Hematopoietic multipotent progenitor cell treated with erythropoietin and hydrocortisone succinate and interleukin-3 and kit ligand, for 8 days (in vitro differentiated cells): ENCODE measurements around the gene FBN1.
A peak's percentile ranks its signal among the peaks of the same experiment; 100 is the strongest.

Source experiments
- DNase-seq: peaks from one replicate; pipeline ENCODE4 v3.0.0-alpha.2; 2015

The FBN1 gene

DNA sequence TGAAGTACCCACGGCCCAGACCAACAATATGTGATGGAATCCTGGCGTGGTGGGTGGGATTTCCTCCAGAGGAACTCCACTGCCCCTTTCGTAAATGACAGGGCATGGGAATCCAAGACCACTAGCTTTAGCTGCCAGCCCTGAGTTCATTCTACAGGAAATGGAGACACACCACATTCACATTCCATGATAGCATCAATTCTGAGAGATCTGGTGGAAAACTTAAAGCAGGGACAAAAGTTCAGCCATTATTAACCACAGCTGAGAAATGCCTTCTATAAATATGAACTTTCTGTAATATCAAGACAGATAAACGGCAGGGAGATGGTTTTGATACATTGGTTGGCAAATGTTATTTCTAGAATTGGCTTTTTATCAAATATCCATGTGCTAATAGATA is 98.2 kb downstream of the FBN1 start:
- DNase-seq: no peak

DNA sequence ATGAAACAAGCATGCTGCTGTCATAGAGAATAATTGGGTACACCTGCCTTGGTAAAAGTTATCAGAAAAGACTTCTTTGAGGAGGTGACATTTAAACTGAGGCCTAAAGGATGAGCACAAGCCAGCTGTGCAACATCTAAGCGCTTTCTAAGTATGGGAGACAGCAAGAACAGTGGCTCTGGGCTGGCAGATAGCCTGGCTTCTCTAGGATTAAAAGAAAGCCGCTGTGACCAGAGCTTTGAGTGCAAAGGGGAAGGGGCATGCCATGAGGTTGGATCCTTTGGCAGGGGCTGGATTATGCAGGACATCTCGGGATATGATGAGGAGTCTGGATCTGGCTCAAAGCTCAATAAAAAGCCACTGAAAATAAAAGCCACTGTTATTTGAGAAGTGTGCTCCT is 99.2 kb downstream of the FBN1 start:
- DNase-seq: no peak

DNA sequence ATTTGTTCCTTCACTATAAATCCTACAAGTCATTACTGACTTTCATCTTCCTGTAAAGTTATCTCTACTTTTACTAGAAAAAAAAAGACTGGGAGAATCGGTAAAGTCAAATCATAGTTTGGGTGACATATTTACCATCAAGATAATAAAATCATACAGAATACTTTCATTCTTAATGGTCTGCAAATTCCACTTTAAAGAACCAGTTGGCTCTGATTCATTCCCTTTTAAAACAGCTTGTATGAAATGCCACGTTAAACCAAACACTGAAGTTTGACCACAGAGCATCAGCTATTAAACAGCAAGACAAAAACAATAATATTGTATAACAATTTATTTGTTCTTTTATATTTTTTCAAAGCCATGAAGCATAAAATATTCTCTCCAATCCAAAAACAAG is 100.7 kb downstream of the FBN1 start:
- no peak for DNase-seq

DNA sequence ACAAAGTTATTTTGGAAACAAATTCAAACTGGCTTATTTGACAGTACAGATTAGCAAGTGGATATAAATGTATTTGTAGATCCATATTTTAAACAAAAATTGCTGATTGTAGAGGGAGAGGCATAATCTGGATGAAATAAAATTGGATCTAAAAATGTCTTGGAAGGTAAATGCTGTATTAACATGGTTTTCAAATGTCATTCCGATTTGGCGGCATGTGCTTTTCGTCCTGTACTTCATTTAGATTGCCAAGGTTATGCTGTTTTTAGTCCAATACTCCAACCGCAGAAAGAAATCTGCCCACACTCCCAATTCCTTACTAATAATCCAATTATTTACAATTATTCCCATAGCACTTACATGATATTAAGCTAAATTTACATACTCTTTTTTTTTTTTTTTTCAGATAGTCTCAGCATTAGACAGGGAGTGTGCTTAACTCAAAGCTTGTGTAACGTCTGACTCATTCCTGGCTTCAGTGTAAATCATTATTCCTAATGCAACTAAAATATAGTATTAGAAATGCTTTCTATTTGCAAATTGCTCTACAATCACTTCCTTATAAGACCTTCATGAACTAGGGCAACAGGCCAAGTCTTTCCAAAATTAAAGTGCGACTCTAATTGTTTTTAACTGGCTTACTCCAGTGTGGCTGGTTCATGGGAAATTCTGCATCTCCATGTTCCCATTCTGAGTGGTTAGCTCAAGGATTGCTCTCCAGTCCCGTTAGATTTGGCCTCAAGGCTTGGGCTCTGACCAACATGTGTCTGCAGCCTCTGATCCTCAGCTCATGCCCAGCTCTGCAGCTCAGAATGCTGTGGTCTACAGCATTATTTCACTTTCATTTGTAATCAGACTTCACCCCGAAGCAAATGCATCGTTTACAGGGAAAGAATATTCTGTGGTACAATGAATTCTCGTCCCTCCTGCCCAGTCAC is 103.9 kb downstream of the FBN1 start:
- DNase-seq: no peak

DNA sequence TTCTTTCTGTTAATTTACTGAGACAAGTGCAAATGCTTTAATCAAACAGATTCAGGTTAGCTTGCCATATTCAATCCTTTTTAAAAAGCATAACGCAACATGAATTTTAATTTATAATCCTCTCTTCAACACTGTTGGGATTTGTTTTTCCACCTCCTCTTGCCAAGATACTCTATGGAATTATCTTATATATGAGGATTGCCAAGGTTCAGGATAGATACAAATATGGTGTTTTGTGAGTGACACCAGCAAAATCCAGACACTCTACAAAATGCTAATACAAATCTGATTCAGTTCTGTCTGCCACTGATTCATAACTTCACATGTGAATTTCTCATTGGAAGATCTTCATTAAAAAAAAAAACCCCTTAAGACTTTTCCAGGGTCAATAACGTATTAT is 104.8 kb downstream of the FBN1 start:
- DNase-seq: no peak

DNA sequence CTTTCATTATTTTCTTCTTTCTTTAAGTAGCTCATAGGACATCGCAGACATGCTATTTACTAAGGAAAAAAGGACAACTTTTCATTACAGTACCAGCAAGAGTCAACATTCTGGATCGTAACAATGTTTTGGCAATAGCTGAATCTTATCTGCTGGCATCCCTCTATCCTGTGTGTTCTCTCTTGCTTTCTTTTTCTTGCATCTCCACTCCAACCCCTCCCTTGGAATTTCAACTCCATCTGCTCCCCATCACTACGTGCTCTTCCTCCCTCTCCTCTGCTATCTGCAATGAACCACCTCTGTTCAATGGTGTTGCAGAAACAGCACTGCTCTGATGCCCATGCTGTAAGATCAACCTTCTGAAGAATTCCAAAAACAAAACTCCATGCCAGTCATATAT is 106.6 kb downstream of the FBN1 start:
- no peak for DNase-seq

DNA sequence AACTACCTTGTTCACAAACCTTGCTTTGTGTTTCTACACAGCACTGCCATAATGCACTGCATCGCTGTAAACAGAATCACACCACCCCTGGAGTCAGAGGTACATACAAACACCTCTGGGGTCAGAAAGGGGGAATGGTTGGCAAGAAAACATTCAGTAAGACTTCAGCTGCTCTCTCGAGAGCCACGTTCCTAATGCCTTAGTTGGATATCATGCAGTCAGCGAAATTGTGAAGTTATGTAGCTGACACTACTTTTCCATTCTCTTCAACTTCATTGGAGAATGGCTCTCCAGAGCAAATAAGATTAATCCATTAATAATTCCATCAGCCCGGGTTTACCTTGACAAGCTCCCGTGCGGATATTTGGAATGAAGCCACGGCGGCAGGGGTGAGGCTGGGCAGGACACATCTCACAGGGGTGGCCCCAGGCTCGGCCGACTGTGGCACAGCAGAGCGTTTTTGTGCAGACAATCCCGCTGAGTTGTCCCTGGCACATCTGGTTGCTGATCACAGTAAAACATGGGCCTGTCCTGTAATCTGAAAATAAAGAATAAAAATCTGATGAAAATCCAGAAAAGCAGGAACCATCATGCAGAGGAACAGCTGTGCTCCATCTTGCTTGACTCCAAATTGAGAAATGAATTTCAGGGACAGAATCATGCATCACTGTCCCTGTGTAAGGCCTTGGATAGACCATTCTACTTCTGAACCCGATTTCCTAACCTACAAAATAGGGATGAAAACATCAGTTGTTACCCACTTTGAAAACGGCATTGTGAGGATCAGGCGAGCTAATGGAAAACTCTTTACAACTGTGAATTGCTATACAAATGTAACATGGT is 108.0 kb downstream of the FBN1 start:
- DNase-seq: no peak

DNA sequence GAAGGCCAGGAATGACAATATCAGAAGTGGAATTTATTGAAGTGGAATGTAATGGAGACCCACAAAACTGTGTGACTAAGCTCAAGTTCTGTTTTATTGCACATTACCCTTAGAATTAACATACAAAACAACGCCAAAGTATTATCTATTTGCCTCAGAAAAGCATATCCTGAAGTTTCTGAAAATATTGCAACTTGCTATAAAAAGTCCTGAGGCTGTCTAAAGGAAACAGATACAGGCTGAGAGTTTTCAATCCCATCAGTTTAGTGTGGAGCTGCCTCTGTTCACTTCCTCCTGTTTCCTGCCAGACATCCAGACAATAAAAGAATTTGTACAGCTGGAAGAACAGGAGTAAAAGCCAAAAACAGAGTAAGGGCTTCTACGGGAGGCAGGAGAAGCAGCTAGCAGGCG is 108.8 kb downstream of the FBN1 start:
- no peak for DNase-seq

DNA sequence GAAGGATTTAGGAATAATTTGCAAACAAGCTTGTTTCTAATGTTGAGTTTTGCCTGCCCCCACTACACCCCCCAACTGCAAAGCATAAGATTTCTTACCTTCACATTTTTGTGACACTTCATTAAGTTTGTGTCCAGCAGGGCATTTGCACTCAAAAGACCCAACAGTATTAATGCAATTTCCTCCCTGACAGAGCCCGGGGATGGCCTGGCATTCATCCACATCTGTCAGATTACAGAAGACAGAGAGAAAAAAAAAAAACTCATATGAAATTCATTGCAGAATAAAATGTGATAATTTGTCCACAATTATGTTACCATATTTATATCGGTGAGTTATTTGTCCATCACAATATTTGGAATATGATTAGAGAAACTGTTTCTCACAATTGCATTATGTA is 111.5 kb downstream of the FBN1 start:
- no peak for DNase-seq

DNA sequence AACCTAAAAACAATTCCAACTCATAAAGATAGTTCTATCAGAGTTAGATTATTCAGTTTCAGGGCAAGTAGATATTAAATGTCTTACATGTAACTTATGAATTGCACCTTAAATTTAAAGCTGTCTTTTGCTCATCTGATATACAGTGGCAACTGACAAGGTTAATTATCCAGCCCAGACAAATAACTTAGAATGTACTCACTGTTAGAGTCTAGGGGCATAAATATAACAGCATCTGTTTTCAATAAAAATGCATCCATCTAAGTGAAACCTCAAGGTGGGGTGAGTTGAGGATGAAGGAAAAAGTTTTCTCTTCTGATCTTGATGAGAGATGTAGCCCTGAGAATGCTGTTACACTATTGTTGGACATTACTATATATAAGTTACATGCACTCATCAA is 112.6 kb downstream of the FBN1 start:
- no peak for DNase-seq

DNA sequence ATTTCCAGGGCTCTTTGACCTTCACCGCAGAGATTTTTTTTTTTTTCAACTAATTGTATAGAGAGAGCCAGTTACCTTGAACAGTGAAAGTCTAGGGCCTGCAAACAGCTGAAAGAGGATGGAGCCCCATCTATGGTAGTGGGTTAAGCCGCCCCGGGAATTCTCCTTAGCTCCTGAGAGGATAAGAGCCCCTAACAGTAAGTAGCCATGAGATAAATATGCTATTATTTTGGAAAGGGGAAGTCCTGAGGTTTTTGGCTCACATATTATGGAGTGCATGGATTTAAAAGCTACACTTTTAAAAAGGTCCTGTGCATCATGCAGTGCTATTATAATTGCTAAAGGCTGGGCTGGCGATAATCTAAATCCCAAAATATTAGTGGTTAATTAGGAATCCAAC is 115.0 kb downstream of the FBN1 start:
- no peak for DNase-seq

DNA sequence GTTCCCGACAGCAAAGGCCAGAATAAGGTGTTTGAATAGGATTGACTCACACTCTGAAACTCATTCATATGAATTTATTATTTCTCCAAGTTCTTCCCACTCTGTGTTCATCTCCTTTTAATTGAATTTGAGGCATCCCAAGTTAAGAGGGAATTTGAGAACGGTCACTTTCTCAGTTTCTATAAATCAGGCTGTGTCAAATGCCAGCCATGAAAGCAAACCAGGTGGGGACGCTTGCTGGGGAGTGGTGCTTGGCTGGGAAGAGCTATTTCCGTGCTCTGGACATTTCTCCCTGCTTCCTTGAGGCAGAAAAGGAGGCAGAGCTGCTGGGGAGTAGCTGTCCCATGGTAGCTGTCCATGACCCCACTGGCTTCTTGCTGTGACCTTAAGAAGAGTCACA is 116.6 kb downstream of the FBN1 start:
- no peak for DNase-seq

DNA sequence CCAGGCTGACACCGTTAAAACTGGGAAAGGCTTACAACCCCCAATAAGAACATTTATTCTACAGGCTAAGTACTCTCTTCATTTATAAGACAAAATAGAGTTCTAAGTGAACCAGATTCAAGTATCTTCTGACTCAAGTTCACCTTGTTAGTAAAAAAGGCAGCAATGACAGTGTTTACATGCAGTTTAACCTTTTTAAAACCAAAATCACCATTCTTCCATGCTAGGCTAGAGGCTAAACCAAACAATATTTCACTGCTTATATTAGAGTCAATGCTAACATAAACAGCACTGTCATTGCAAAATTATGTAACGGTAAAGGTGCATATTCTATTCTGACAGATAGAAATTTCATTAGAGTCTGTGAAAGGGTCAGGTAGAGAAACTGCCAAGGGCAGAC is 118.0 kb downstream of the FBN1 start:
- DNase-seq: no peak

DNA sequence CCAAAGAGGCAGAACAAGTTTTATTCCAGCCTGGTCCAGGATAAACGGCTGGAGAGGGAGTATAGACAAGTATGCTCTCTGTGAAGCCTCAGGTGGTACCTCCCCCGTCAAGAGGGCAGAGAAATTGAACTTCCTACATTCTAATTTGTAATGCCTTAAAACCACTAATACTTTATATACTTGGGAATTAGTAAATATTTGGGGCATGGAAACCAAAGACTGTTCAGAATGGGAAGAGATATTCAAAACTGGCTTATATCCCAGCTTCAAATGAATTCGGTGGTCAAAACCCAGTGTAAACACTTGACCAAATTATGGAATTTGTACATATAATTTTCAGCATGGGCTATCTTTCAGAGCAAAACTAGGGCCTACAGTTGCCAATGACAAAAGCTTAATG is 122.6 kb downstream of the FBN1 start:
- no peak for DNase-seq

DNA sequence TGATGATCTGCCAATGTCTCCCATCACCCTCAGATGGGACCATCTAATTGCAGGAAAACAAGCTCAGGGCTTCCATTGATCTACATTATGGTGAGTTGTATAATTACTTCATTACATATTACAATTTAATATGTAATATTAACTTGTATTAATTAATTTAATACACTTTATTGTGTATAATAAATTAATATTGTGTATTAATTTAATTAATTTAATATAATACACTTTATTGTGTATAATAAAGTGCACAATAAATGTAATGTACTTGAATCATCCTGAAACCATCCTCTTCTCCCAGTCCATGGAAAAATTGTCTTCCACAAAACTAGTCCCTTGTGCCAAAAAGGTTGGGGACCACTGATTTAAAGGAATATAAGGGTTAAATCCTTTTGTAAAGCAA is 123.4 kb downstream of the FBN1 start:
- DNase-seq: no peak

DNA sequence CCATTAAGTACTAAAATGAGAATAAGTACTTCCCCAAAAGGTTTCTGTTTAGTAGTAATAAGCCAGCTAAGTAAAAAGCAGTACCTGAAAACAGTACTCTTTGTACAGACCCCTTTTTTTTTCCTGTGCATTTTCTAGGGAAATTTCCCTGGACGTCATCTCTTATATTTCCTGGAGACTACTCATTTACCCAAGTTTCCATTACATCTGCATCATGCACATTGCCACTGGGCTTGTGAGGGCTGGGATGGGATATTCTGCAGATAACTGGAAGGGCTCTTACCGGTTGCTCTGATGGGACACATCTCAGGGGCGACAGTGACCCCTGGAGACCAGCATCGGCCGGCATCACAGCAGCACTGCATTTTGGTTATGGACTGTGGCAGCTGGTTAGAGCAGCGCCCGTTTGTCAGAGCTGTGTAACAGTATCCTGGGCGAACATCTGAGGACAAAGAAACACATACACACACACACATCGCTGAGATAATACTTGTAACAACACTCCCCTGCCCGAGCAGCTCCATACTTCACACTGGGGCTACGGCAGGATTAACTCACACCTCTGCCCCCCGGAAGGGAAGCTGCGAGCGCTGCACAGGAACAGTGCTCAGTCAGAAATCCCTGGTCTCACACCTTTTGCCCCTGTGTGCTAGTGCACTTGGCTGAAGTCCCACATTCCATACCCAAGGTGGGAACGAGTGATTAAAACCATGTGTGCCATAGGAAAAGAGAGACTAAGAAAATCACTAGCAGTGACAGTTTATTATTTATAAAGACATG is 124.9 kb downstream of the FBN1 start:
- DNase-seq: no peak

DNA sequence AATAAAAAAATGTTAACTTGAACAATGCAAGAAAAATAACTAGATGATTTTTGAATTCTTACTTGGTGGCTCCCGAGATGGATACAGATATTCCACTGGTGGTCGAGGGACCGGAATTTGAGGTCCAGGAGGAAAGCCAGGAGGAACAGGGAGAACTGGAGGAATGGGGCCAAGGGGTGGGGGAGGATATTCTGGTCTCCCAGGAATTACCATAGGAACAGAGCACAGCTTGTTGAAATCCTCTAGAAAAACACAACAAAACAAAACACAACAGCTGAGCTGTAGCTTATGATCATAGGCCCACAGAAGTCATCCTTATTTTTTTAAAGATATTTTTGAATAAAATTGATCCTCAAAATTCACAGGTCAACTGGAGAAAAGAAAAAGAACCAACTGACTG is 129.4 kb downstream of the FBN1 start:
- DNase-seq: no peak

DNA sequence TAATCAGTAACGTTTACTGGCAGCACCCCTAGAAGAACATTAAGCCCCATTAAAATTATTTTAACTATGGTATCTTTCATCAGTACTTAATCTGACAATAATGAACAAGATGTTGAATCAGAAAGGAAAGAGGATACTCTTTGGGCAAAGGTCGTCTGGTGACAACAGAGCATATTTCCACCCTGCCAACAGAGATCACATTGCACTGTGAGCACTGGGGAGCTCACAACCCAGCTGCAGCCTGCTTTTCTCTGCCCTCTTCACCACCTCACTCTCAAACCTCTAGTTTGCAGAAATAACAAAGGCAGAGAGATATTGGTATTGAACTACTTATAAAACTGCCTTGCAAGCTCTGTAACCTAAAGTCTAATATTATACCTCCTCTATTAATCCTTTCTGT is 130.0 kb downstream of the FBN1 start:
- DNase-seq: no peak

DNA sequence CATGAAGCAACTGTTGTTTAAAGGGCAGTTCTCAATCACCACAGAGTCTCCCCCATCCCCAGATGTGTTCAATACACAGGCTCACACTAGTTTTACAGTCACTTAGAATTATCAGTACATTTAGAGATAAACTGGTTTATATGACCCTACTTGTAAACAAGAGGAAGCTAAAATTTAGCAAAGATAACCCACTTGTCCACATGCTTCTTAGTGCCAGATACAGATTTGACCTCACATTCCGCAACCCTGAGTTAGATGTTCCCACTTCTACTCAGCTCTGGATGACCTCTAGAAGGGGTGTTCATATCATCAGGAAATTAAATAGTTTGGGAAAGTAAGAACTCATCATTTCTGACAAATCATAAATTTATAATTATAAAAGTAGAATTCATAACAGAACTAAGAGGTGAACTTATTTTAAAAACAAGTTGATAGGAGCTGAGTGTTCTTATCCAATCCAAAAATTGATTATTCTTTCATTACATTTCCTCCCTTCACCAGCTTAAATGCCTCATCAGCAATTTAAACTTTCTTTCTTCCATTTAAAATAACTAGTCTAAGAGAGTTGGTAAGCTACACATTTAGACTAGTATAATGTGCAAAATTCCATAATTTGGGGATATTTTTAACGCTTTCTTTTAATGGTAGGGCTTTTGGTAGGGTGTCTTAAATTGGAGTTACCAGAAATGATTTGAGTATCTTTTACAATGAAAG is 131.2 kb downstream of the FBN1 start:
- no peak for DNase-seq

DNA sequence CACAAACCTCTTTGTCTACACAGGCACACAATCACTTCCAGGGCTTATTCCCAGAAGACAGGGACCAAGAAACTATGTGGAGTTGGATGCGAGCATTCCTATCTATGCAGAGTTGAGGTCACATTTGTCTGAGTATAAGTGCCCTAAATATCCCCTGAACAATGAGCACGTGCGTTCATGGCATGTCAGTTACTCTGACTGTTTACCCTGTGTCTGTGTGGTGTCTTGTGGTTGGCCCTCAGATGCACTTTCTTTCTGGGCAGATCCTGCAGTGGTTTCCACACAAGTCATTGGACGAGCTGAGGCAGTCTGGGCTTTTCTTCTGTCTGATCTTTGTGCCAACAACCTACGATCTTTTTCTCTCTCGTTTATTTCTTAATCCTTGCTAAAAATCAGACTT is 134.5 kb downstream of the FBN1 start:
- DNase-seq: no peak

DNA sequence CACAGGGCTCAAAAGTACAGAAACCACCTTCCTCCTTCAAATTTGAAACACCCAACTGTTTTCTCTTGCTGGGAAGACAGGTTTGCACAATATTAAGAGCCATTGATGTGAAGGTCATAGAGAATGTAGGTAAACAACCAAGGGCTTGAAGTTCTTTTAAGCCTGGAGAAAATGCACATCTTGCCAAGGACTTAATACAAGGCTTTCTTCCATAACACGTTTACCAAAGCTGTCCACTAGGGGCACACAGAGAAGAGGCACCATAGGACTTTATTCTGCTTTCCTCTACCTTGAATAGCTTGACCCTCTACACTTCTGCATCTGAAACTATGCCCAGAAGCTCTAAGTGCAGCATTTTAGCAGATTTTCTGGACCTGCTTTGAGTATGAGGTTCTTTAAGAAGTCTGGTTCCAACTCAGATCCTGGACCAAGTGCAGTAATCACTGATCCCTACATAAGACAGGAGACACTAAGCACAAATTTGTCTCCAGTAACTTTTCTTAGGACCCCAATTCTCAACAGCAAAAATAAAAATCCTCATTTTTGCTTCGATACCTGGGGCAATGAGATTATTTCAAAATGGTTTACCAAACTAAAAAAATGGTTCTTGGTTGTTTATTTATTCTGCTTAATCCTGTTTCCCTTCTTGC is 138.0 kb downstream of the FBN1 start:
- DNase-seq: peak; percentile 80

DNA sequence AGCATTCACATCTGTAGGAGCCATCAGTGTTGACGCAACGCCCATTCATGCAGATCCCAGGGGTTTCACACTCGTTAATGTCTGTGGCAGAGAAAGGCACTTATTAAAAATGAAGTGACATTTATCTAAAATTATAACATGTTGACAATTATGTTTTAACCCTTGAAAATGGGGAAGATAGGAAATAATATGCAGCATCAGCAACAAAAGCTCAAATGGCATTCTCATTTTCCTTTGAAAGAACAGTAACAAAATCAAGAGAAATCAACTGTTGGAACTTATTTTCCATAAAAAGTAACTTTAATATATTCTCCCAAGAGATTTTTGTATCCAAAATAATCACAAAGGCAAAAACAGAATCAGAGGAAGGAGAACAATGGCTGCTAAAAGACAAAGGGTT is 140.4 kb downstream of the FBN1 start:
- DNase-seq: no peak
